H54 (cell line): Measurements from ENCODE around the gene TIMM10.

ENCODE experiments used
- DNase-seq: peaks from one replicate; pipeline ENCODE4 v3.0.0; 2011; ENCODE audit warnings: low spot score, mixed read lengths; ENCODE audit not compliant: insufficient read length
- FAIRE-seq: peaks from 3 replicates; lab custom pipeline; 2011; peaks lifted over from hg19 to GRCh38; lab: Jason Lieb, UNC
- POLR2A ChIP-seq: IDR thresholded peaks from 2 replicates; pipeline ENCODE4 v1.6.1; 2011; ENCODE audit warnings: low read depth, mild to moderate bottlenecking, low read length

The TIMM10 gene

DNA sequence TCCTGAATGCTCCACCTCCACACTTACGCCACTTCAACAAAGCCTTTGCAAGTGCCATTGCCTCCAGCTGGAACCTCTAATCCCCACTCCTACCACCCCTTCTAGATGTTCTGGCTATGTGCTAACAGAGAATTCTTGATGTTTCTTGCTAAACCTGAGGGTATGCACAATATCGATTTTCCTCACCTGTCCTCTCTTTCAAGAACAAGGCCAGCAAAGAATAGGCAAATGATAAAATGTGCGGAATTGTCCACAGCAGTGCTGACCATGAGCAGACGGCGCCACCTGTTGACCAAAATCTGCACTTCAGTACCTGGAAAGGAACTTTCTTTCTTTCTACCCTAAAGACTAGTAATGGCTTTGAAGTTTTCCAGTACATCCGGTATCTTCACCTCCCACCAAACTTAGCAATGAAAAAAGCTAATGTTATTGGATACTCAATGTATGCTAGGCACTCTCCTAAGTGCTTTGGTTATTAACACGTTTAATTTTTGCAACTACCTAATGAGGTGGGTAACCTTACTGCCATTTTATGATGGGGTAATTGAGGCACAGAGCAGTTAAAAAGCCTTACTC lies 3.4 kb downstream of the TIMM10 start:
- no peak for TF ChIP-seq POLR2A
- DNase-seq (no peak), FAIRE-seq (no peak)

DNA sequence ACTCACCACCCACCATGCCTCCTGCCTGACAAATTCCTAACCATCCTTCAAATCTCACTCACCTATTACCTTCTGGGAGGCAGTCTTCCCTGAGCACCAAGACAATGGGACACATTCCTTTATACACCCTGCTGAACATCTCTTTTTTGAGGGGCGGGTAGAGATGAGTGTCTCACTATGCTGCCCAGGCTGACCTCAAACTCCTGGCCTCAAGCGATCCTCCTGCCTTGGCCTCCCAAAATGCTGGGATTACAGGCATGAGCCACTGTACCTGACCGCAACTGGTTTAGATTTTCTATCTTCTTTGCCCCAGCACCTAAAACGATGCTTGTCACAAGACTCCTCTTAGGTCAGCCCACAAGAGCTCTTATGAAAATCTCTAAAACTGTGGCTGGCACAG lies 7.1 kb downstream of the TIMM10 start:
- FAIRE-seq (no peak), DNase-seq (no peak)
- TF ChIP-seq POLR2A: no peak

DNA sequence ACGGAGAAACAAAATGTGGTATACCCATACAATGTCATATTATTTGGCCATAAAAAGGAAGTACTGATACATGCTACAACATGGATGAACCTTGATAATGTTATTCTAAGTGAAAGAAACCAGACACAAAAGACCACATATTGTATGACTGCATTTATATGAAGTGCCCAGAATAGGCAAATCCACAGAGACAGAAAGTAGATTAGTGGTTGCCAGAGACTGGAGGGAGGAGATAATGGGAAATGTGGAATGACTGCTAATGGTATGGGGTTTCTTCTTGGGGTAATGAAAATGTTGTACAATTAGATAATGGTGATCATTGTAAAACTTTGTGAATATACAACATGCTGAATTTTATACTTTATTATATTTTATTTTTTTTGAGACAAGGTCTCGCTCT lies 9.4 kb downstream of the TIMM10 start:
- no peak for TF ChIP-seq POLR2A
- FAIRE-seq: no peak
- no peak for DNase-seq

DNA sequence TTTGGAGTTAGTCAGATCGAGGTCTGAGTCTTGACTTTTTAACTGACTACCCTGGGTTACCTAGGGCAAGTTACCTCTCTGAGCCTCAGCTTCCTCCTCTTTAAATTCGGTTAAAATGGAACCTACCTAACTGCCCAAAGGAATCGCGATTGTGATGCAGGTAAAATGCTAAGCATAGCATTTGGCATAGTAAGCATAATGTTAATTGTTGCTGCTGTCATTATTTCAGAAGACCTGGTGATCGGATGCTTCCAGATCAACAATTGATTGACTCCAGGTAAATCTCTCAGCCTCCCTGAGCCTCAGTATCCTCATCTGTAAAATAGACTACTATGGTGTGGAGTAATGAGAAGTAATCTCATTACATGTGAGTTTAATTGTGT lies 14.5 kb downstream of the TIMM10 start:
- TF ChIP-seq POLR2A: no peak
- no peak for DNase-seq
- no peak for FAIRE-seq

DNA sequence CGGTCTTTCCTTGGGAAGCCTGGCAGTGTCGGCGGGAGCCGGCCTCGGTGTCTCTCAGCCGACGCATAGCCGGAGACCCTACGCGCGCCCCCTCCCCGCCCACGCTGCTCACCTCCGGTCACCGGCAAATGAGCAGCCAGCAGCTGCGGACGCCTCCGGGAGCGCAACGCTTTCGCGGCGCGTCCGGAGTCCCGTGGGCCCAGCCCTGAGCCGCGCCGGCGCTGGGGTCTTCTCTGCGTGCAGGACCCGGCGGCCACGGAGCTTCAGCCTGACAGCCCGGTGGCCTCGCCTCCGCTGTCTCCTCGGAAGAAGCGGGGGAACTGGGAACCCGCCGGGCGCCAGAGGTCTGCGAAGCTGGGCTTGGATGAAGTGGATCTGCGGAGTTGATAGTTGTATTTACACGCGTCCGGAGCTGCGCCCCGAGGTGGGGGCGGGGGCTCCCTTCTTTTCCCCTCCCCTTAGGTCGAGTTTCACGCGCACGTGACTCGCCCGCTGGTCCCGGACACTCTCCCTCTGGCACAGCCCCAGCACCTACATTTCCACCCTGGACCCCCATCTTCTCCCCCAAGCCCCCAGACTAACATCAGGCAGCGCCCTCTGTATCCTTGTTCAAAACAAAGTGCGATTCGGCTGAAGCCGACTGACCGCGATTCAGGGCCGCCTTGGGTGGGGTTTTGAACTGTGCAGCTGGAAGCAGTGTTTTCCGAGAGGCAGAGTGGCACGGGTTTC lies 15.1 kb downstream of the TIMM10 start, which contains the start of gene SLC43A1:
SLC43A1 (minus strand) TSS at position 371 of the 729 bp plus-strand sequence. CDS start 1,591 bp downstream, outside the sequence.
- no peak for TF ChIP-seq POLR2A
- DNase-seq (peak; percentile 60), FAIRE-seq (no peak)

DNA sequence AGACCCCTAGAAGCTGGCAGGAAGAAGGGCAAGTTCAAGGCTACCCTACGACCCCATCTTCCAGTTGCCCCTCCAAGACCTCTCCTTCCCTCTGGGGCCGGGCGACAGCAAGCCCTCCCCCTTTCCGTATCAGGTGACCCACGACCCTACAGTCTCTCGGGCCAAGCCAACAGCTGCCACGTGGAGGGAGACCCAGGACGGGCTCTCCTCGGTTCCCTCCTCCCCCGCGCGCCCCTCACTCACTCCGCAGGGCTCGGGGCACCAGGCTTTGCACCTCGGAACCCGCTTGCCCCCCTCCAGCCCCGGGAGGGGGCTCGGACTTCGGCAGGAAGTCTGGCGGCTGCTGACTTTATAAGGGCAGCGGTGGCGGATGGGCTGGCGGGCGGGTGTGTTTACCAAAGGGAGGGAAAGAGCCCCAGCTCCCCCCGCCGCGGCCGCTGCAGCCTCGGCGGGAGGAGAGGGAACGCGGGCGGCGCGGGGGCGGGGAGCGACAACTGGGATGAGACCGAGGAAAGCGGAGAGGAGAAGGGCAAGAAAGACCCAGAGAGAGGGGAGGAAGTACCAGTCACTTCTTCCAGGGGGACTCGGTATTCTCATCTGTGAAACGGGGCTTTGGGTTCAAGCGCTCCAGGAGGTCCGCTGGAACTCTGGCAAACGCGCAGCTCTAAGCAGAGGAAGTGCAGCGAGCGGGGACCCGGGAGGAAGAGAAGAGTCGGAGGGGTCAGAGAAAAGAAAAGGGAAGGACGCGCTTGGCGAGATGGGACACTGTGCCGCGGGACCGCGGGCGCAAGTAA lies 15.8 kb downstream of the TIMM10 start:
- DNase-seq (no peak), FAIRE-seq (no peak)
- TF ChIP-seq POLR2A: no peak

DNA sequence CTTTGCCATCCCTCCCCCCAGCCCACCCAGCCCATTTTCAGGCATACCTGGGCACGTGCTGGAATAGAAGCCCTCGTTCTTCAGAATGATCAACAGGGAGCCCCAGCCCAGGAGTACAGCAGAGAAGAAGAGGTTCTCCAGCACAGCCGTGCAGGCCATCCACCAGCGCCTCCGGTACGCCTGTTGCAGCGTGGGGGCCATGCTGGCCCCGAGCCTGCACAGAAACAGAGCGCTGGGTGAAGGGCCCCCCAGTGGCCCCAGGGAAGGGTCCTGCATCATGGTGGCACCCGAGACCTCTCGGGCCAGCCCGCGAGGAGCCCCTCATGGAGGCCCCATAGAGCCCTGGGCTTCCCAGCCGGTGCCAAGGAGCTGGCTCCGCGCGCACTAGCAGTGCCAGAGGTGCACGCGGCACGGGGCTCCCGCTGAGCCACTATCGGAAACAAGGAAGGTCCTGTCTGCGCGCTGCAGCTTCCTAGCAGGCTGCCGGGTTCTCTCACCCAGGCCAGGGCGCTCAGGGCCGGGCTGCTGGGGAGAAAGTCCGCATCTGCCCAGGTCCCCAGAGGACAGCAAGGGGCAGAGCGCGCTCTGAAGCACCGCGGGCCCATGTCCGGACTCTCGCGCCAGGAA lies 16.5 kb downstream of the TIMM10 start:
- FAIRE-seq: no peak
- DNase-seq: no peak

DNA sequence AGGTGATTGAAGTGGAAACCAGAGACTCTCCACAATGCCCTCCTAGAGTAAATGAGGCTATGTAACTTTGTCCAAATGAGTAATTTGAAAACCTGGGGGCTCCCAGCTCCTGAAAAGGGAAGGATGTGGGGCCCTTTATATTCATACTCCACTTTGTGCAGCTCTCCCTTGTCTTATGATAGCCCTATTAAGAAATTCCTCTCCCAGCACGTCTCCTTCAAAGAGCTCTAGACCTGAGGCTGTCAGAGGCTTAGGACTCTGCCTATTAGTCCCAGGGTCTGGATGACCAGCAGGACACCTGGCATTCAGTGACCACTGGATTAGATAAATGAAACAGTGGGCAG lies 17.1 kb downstream of the TIMM10 start:
- FAIRE-seq: no peak
- no peak for DNase-seq
- no peak for TF ChIP-seq POLR2A

More for the DNA sequence above, 16.5 kb downstream of the TIMM10 start:
- no peak for TF ChIP-seq POLR2A

DNA sequence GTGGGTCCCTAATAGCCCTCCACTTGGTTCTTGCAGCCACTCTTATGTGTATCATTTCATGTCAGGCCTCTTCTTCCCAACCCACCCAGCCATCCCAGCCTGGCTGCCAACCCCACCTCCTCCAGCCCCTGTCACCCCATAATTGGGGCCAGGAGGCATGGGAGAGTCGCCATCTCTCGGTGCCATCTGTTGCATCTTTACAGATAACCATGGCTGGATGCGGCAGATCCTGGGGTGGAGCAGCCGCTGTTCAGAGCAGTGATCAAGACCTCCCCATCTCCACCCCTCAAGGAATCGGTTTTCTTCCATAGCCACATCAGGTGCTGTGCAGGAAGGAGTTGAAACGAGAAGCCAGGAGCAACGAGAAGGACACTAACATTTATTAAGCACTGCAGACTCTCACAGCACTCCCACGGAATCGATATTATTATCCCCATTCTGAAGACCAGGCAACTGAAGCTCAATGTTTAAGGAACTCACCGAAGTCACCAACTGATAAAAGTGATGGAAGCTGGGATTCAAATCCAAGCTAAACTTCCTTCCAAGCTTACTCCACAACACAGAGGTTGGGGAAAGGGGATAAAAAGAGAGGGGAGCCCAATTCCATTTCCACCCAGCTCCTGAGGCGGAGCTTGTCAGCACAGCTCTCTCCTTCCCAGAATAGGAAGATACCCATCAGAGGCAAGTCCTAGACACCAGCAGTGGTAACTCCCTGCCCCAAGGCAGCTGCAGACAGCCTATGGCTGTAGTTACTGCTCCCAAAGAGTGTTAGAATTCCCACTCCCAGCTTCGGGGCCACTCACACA lies 17.7 kb downstream of the TIMM10 start:
- FAIRE-seq: no peak
- no peak for TF ChIP-seq POLR2A
- DNase-seq: no peak

DNA sequence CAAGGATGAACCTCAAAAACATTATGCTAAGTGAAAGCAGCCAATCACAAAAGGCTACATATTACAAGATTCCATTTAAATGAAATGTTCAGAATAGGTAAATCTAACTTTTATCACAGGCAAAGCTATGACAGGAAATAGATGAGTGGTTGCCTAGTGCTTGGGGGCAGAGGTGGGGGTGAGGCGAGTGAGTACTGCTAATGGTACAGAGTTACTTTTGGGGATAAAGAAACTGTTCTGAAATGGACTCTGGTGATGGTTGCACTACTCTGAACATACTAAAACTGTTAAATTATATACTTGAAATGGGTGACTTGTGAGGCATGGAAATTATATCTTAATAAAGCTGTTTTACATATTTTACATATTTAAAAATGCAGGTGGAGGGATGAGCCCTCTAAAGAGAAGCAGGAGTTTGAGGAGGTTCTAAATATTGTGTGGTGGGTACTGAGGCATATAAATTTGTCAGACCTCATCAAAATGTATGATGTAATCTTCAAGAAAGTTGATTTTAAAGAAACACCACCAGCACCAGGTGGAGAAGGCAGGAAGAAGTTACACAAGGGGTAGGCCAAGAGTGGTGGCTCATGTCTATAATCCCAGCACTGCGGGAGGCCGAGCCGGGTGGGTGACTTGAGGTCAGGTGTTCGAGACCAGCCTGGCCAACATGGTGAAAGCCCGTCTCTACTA lies 18.7 kb downstream of the TIMM10 start:
- no peak for TF ChIP-seq POLR2A
- FAIRE-seq (no peak), DNase-seq (no peak)

DNA sequence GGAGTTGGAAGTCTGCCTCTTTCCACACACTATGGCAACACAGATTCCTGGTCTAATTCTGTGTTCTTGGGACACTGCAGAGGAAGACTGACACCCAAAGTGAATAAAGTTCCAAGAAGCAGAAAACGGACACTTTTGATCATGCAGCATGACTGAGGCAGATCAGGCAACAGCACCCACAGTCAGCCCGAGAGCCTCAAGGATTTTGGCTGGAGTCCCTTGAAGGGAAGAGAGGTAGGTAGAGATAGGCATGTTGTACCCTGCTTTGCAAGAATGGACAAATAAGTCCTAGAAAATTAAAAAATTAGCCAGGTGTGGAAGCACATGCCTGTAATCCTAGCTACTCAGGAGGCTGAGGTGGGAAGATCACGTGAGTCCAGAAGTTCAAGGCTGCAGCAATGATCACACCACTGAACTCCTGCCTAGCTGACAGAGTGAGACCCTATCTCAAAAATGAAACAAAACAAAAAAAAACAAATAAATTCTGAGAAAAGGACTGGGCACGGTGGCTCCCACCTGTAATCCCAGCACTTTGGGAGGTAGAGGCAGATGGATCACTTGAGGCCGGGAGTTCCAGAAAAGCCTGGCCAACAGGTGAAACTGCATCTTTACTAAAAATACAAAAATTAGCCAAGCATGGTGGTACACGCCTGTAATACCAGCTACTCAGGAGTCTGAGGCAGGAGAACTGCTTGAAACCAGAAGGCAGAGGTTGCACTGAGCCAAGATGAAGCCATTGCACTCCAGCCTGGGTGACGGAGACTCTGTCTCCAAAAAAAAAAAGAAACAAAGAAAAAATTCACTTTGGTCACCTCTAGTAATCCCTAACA lies 22.0 kb downstream of the TIMM10 start:
- DNase-seq: no peak
- no peak for TF ChIP-seq POLR2A
- no peak for FAIRE-seq

DNA sequence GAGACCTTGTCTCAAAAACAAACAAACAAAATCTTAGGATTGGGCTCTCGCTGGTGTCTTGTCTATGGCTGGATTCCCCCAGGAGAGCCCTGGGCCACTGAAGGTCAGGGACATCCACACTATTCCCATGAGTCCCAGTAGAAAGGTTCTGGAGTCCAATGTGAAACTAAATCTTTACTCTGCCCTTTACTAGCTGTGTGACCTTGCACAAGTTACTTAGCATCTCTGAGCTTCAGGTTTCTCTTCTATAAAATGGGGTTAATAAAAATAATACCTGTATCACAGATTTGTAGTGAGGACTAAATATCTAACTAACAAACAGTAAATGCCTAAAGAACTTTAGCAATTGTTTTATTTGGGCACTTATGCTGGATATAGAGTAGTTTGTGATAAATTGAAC lies 24.0 kb downstream of the TIMM10 start:
- no peak for FAIRE-seq
- no peak for TF ChIP-seq POLR2A

More for the DNA sequence above, 24.0 kb downstream of the TIMM10 start:
- no peak for DNase-seq
